GM23248 (cell line): ENCODE results near the gene RNU5D-1. TPM values are rescaled to one million over a fixed set of nuclear protein-coding genes. Genes with fewer than 3 reads are reported as not detected.

ENCODE experiments used
- DNase-seq: peaks from one replicate; pipeline ENCODE4 v3.0.0-alpha.2; 2015
- H2AFZ ChIP-seq: fragments of 200-600 bp; sonication (generic); 2 replicates; pipeline ENCODE4 v1.6.1; 2016; ENCODE audit warnings: antibody characterized with exemption
- H3F3A ChIP-seq: fragments of 200-600 bp; sonication (generic); 2 replicates; pipeline ENCODE4 v1.6.1; 2016; ENCODE audit warnings: mild to moderate bottlenecking, antibody characterized with exemption, mixed run types; ENCODE audit not compliant: insufficient read depth
- H3K27ac ChIP-seq: fragments of 200-600 bp; sonication (generic); 2 replicates; pipeline ENCODE4 v1.5.1; 2016; ENCODE audit warnings: mild to moderate bottlenecking
- H3K27me3 ChIP-seq: fragments of 200-600 bp; sonication (generic); replicated peaks from 2 replicates; pipeline ENCODE4 v1.6.1; 2016; ENCODE audit warnings: mild to moderate bottlenecking; ENCODE audit not compliant: insufficient read depth
- H3K36me3 ChIP-seq: fragments of 200-600 bp; sonication (generic); 2 replicates; pipeline ENCODE4 v1.6.1; 2016; ENCODE audit warnings: low read depth, mild to moderate bottlenecking
- H3K4me1 ChIP-seq: fragments of 200-600 bp; sonication (generic); 2 replicates; pipeline ENCODE4 v1.6.1; 2016; ENCODE audit warnings: mild to moderate bottlenecking; ENCODE audit not compliant: insufficient read depth
- H3K4me2 ChIP-seq: fragments of 200-600 bp; sonication (generic); one replicate; pipeline ENCODE4 v1.6.1; 2016; ENCODE audit warnings: mild to moderate bottlenecking; ENCODE audit not compliant: unreplicated experiment
- H3K4me3 ChIP-seq: fragments of 200-600 bp; sonication (generic); 2 replicates; pipeline ENCODE4 v1.5.1; 2016; ENCODE audit warnings: mild to moderate bottlenecking
- H3K79me2 ChIP-seq: fragments of 200-600 bp; sonication (generic); 2 replicates; pipeline ENCODE4 v1.6.1; 2016; ENCODE audit warnings: mild to moderate bottlenecking; ENCODE audit not compliant: insufficient read depth
- H3K9ac ChIP-seq: fragments of 200-600 bp; sonication (generic); 2 replicates; pipeline ENCODE4 v1.6.1; 2016; ENCODE audit warnings: mild to moderate bottlenecking
- H3K9me2 ChIP-seq: fragments of 200-600 bp; sonication (generic); 2 replicates; pipeline ENCODE4 v1.6.1; 2016; ENCODE audit warnings: mixed run types, mild to moderate bottlenecking, moderate library complexity; ENCODE audit not compliant: insufficient read depth
- H3K9me3 ChIP-seq: fragments of 200-600 bp; sonication (generic); one replicate; pipeline ENCODE4 v1.6.1; 2017; ENCODE audit warnings: low read depth
- H4K20me1 ChIP-seq: fragments of 200-600 bp; sonication (generic); 2 replicates; pipeline ENCODE4 v1.6.0; 2016; ENCODE audit not compliant: insufficient read depth
- EZH2 ChIP-seq: fragments of 200-600 bp; sonication (generic); IDR thresholded peaks from 2 replicates; pipeline ENCODE4 v1.6.1; 2018; ENCODE audit warnings: antibody characterized with exemption, mild to moderate bottlenecking; ENCODE audit not compliant: insufficient read depth, poor library complexity, severe bottlenecking
- EZH2phosphoT487 ChIP-seq: fragments of 200-600 bp; sonication (generic); IDR thresholded peaks from 2 replicates; pipeline ENCODE4 v1.6.1; 2018; ENCODE audit warnings: antibody characterized with exemption, moderate library complexity, mild to moderate bottlenecking, low read depth; ENCODE audit not compliant: insufficient read depth
- WGBS, 2 experiments: methylation state at CpG; one replicate each; pipeline ENCODE4 v1.1.6; 2015 to 2017; ENCODE audit warnings: low lambda C conversion rate in 2 of 2, low coverage in 1 of 2; ENCODE audit errors: missing lambda C conversion rate in 2 of 2; 5-methylcytosine and 5-hydroxymethylcytosine counted together
- in situ Hi-C: fragments of 300-500 bp; cut with MboI; formaldehyde crosslinking; loops from 2 replicates; pipeline ENCODE4 v1.15.0; 2020
- polyA plus RNA-seq: library from polyadenylated mRNA; unstranded; fragments of >200 nt; fragmentation: Nextera tagmentation; extraction: Ambion mirVana; gene quantifications from 2 replicates; pipeline ENCODE4 v1.2.1, GENCODE V29; 2016
- total RNA-seq: library from RNA; depleted of rRNA; stranded (reverse); fragments of >200 nt; shearing (Covaris generic); gene quantifications from 2 replicates; pipeline ENCODE4 v1.2.3, GENCODE V29; 2014

The RNU5D-1 gene
- total and polyA plus RNA-seq, 2 experiments from 2014 or later, result not detected

GRCh38 chr1:44723064-44723463 is 7.9 kb downstream of the RNU5D-1 start:
- Histone ChIP-seq H3K27ac (no peak overlapping the region), H3K9me2 (no peaks in the 10 kb centered on the region), H3K4me3 (no peak overlapping the region), H3K9me3 (no peaks in the 10 kb centered on the region), H3K79me2 (no peaks in the 10 kb centered on the region), H3K4me2 (no peak overlapping the region), H2AFZ (no peak overlapping the region), H3K9ac (no peak overlapping the region), H3K27me3 (no peaks in the 10 kb centered on the region), H4K20me1 (no peaks in the 10 kb centered on the region), H3K36me3 (no peaks in the 10 kb centered on the region), H3F3A (peaks cover 18% of the 10 kb centered on the region), H3K4me1 (peaks cover 5% of the 10 kb centered on the region)
- in situ Hi-C loops, result no loop called here
- TF ChIP-seq EZH2 (no peak), EZH2phosphoT487 (no peak)
- WGBS, 2 experiments, result 84 to 85% methylated on average over 9 of the region's 9 CpGs
- no peak for DNase-seq

- Histone ChIP-seq H3K9ac (peak overlapping the region; percentile 38; the same call in 1 of the 2 replicates), H4K20me1 (no peaks in the 10 kb centered on the region), H3F3A (peaks cover 12% of the 10 kb centered on the region; the same call in 1 of the 2 replicates), H3K27me3 (no peaks in the 10 kb centered on the region), H2AFZ (peak overlapping the region; percentile 65), H3K4me1 (peaks cover 3% of the 10 kb centered on the region), H3K27ac (0 out of 2 replicates have a peak overlapping the region, but pooled peaks have one; percentile 28), H3K36me3 (no peaks in the 10 kb centered on the region), H3K4me3 (no peak overlapping the region), H3K9me2 (no peaks in the 10 kb centered on the region), H3K4me2 (no peak overlapping the region), H3K9me3 (no peaks in the 10 kb centered on the region), H3K79me2 (no peaks in the 10 kb centered on the region)
- TF ChIP-seq EZH2phosphoT487, result no peak
- no peak for TF ChIP-seq EZH2
- in situ Hi-C loops, result no loop called here
- WGBS, 2 experiments, result 40 to 46% methylated on average over 14 of the region's 14 CpGs
- DNase-seq, result peak; percentile 58
Measured at GRCh38 chr1:44721485-44722361, 9.2 kb downstream of the RNU5D-1 start.

GRCh38 chr1:44720281-44720680 is 10.7 kb downstream of the RNU5D-1 start:
- no peaks in the 10 kb centered on the region for H4K20me1 ChIP-seq
- H3K4me3 ChIP-seq, result no peak overlapping the region
- H3F3A ChIP-seq, result peaks cover 12% of the 10 kb centered on the region
- no peak overlapping the region for H3K9ac ChIP-seq
- WGBS, 2 experiments, result 90 to 94% methylated on average over 4 of the region's 4 CpGs
- no peak overlapping the region for H2AFZ ChIP-seq
- H3K27me3 ChIP-seq, result no peaks in the 10 kb centered on the region
- no peaks in the 10 kb centered on the region for H3K4me1 ChIP-seq
- no peak for DNase-seq
- H3K27ac ChIP-seq, result no peak overlapping the region
- H3K9me2 ChIP-seq, result no peaks in the 10 kb centered on the region
- in situ Hi-C loops, result no loop called here
- H3K79me2 ChIP-seq, result no peaks in the 10 kb centered on the region
- TF ChIP-seq EZH2phosphoT487 (no peak), EZH2 (no peak)
- H3K9me3 ChIP-seq, result no peaks in the 10 kb centered on the region
- H3K36me3 ChIP-seq, result no peaks in the 10 kb centered on the region
- no peak overlapping the region for H3K4me2 ChIP-seq

- peak; percentile 7 for DNase-seq
- no peaks in the 10 kb centered on the region for H3K9me2 ChIP-seq
- TF ChIP-seq EZH2, result no peak
Measured at GRCh38 chr1:44719318-44719717, 11.7 kb downstream of the RNU5D-1 start.

More at GRCh38 chr1:44719318-44719717, 11.7 kb downstream of the RNU5D-1 start:
- Histone ChIP-seq H3K4me2 (no peak overlapping the region), H3K9me3 (no peaks in the 10 kb centered on the region), H3K79me2 (no peaks in the 10 kb centered on the region), H3K4me1 (no peaks in the 10 kb centered on the region), H4K20me1 (no peaks in the 10 kb centered on the region), H2AFZ (no peak overlapping the region), H3K27ac (no peak overlapping the region), H3K4me3 (no peak overlapping the region), H3K9ac (no peak overlapping the region), H3K27me3 (no peaks in the 10 kb centered on the region), H3K36me3 (no peaks in the 10 kb centered on the region), H3F3A (peaks cover 12% of the 10 kb centered on the region)
- in situ Hi-C loops, result no loop called here
- WGBS, 2 experiments, result 58 to 59% methylated on average over 5 of the region's 5 CpGs
